Heart left ventricle (tissue), 13 donors: ENCODE data around the gene CCDC24.

Experiments used
- CTCF ChIP-seq, 12 donors: fragments of 200-600 bp; sonication (generic) in 4 of 12; IDR thresholded peaks; one replicate each; pipeline versions ENCODE4 v1.5.0 to v1.8.0; 2018 to 2022; ENCODE audit warnings: antibody characterized with exemption in 12 of 12, mild to moderate bottlenecking in 5 of 12
- POLR2A ChIP-seq, 2 donors: fragments of 450-650 bp; IDR thresholded peaks; one replicate each; pipeline ENCODE4 v1.6.1; 2017; ENCODE audit warnings: antibody characterized with exemption in 2 of 2, mild to moderate bottlenecking in 2 of 2, moderate library complexity in 2 of 2
- donor health status: ischemic (EF 13 %, LVEDD 7.1; RV severe dilation, severe dysfunction).
- donor health status: DM: no; HTN: yes; CAD: no.
- donor health status: DM: no; HTN: no; CAD: no.
- donor health status: ischemic (EF 25% LVEDD 6.9; RV normal size, moderate dysfunction).
- donor health status: ischemic (EF 25% LVEDD 5.7; RV mildly dilated, moderate dysfunction).
- donor health status: ischemic (EF 35%, LVEDD 5.7; RV mildly dilated, moderate dysfunction).
- donor health status: nonischemic (EF 11% LVEDD 7.7; RV severe dilation, severe dysfunction).
- donor health status: DM: yes; HTN: yes; CAD: no.
- donor health status: PGD.
- donor health status: ischemic (EF 29% LVEDD 5.4; RV normal size, mild dysfunction).
- donor health status: nonischemic (EF 23%, LVEDD 6.1; RV moderate dilation, normal function).

- TF ChIP-seq CTCF (IDR thresholded peaks at IDR 0.05) (no peak), POLR2A (IDR thresholded peaks at IDR 0.05) (no peak)
These were observed 40.1 kb upstream of the CCDC24 start for GRCh38 chr1:43951021-43951985.
